RWPE2 (cell line): ENCODE results near the gene NKD2.

ENCODE experiments used
- ATAC-seq: fragments of 200-7000 bp; cut with Tn5 transposase; 3 replicates; pipeline ENCODE4 v1.9.1; 2021; ENCODE audit warnings: low read depth
- DNase-seq: peaks from one replicate; pipeline ENCODE4 v3.0.0-alpha.2; 2020; ENCODE audit warnings: low spot score
- H3K27ac ChIP-seq: fragments of 450-650 bp; 2 replicates; pipeline ENCODE4 v1.5.1; 2017; ENCODE audit warnings: mild to moderate bottlenecking; ENCODE audit not compliant: poor library complexity, severe bottlenecking
- H3K27me3 ChIP-seq: fragments of 250-450 bp; sonication (Bioruptor Pico); 2 replicates; pipeline ENCODE4 v1.5.1; 2021; ENCODE audit warnings: mild to moderate bottlenecking, moderate library complexity; ENCODE audit not compliant: insufficient read depth, poor library complexity, severe bottlenecking
- H3K36me3 ChIP-seq: fragments of 250-450 bp; sonication (Bioruptor Pico); 2 replicates; pipeline ENCODE4 v1.5.1; 2020; ENCODE audit warnings: low read depth, mild to moderate bottlenecking, moderate library complexity
- H3K4me1 ChIP-seq: fragments of 250-450 bp; sonication (Bioruptor Pico); 2 replicates; pipeline ENCODE4 v1.5.1; 2021; ENCODE audit warnings: mild to moderate bottlenecking, moderate library complexity; ENCODE audit not compliant: insufficient read depth, poor library complexity, severe bottlenecking
- H3K4me3 ChIP-seq: fragments of 250-450 bp; sonication (Bioruptor Pico); 2 replicates; pipeline ENCODE4 v1.5.1; 2021; ENCODE audit warnings: mild to moderate bottlenecking, moderate library complexity; ENCODE audit not compliant: severe bottlenecking
- H3K9me3 ChIP-seq: fragments of 250-450 bp; sonication (Bioruptor Pico); 2 replicates; pipeline ENCODE4 v1.5.1; 2021; ENCODE audit warnings: mild to moderate bottlenecking, moderate library complexity; ENCODE audit not compliant: severe bottlenecking
- CTCF ChIP-seq: fragments of 450-650 bp; IDR thresholded peaks from one replicate; pipeline ENCODE4 v1.5.1; 2017; ENCODE audit warnings: mild to moderate bottlenecking, moderate library complexity; ENCODE audit not compliant: poor library complexity, severe bottlenecking

Gene NKD2

GRCh38 chr5:1033606-1034420 is 25.2 kb downstream of the NKD2 start:
- H3K4me1 ChIP-seq = no peaks in the 10 kb centered on the region
- no peaks in the 10 kb centered on the region for H3K36me3 ChIP-seq
- H3K27ac ChIP-seq = no peak overlapping the region
- DNase-seq = no peak
- no peak for TF ChIP-seq CTCF
- no peaks in the 10 kb centered on the region for H3K9me3 ChIP-seq
- no peak overlapping the region for H3K4me3 ChIP-seq
- ATAC-seq = no peak
- peaks cover 11% of the 10 kb centered on the region for H3K27me3 ChIP-seq

GRCh38 chr5:1034421-1034905 is 25.9 kb downstream of the NKD2 start:
- Histone ChIP-seq H3K4me3 (no peak overlapping the region), H3K4me1 (no peaks in the 10 kb centered on the region), H3K27ac (no peak overlapping the region), H3K27me3 (peaks cover 11% of the 10 kb centered on the region), H3K9me3 (no peaks in the 10 kb centered on the region), H3K36me3 (no peaks in the 10 kb centered on the region)
- ATAC-seq (no peak), DNase-seq (no peak)
- TF ChIP-seq CTCF = no peak

GRCh38 chr5:1034986-1035385 is 26.4 kb downstream of the NKD2 start:
- Histone ChIP-seq H3K27me3 (peaks cover 11% of the 10 kb centered on the region), H3K36me3 (no peaks in the 10 kb centered on the region), H3K27ac (no peak overlapping the region), H3K4me3 (no peak overlapping the region), H3K4me1 (no peaks in the 10 kb centered on the region), H3K9me3 (no peaks in the 10 kb centered on the region)
- TF ChIP-seq CTCF = no peak
- ATAC-seq (no peak), DNase-seq (no peak)

- no peak for TF ChIP-seq CTCF
- H3K4me3 ChIP-seq = no peak overlapping the region
- no peaks in the 10 kb centered on the region for H3K9me3 ChIP-seq
- H3K27ac ChIP-seq = no peak overlapping the region
- ATAC-seq = no peak
- DNase-seq = no peak
- H3K27me3 ChIP-seq = peaks cover 10% of the 10 kb centered on the region
- H3K4me1 ChIP-seq = no peaks in the 10 kb centered on the region
- no peaks in the 10 kb centered on the region for H3K36me3 ChIP-seq
These were observed 27.1 kb downstream of the NKD2 start for GRCh38 chr5:1035421-1036405.
